CD14-positive monocyte (primary cell): ENCODE results near the gene PTK6. TPM values are rescaled to one million over a fixed set of nuclear protein-coding genes. Genes with fewer than 3 reads are reported as not detected.

Source experiments
- DNase-seq, 3 donors: peaks; one replicate each; pipeline ENCODE4 v3.0.0-alpha.2; 2011 to 2022
- H2AFZ ChIP-seq: 2 replicates; pipeline ENCODE4 v1.6.0; 2012; ENCODE audit warnings: mild to moderate bottlenecking, low read depth, low read length, inconsistent platforms; ENCODE audit not compliant: insufficient read depth, poor library complexity, severe bottlenecking
- H3K27ac ChIP-seq, 2 donors: 1 replicate in 1 of 2; 2 replicates in 1 of 2; pipeline ENCODE4 v1.5.1; 2012 to 2013; ENCODE audit warnings: low read length in 2 of 2, control low read depth in 1 of 2, inconsistent platforms in 1 of 2, low read depth in 1 of 2, mild to moderate bottlenecking in 1 of 2
- H3K27me3 ChIP-seq, 2 donors: one replicate each; pipeline versions ENCODE4 v1.6.0 to v1.6.1; 2011 to 2013; ENCODE audit warnings: low read length in 2 of 2; ENCODE audit not compliant: control insufficient read depth in 2 of 2, insufficient read depth in 2 of 2
- H3K36me3 ChIP-seq, 2 donors: replicated peaks in 1 of 2; 1 replicate in 1 of 2; 2 replicates in 1 of 2; pipeline versions ENCODE4 v1.5.1 to v1.6.1; 2012 to 2013; ENCODE audit warnings: low read length in 2 of 2, control low read depth in 1 of 2, inconsistent platforms in 1 of 2, mild to moderate bottlenecking in 1 of 2; ENCODE audit not compliant: insufficient read depth in 2 of 2, control insufficient read depth in 1 of 2
- H3K4me1 ChIP-seq, 2 donors: 1 replicate in 1 of 2; 2 replicates in 1 of 2; pipeline versions ENCODE4 v1.5.1 to v1.6.1; 2012 to 2013; ENCODE audit warnings: low read length in 2 of 2, control low read depth in 1 of 2, inconsistent platforms in 1 of 2, mild to moderate bottlenecking in 1 of 2, moderate library complexity in 1 of 2; ENCODE audit not compliant: insufficient read depth in 2 of 2, control insufficient read depth in 1 of 2
- H3K4me2 ChIP-seq: replicated peaks from 2 replicates; pipeline ENCODE3; 2012; ENCODE audit warnings: low read length, moderate library complexity, mild to moderate bottlenecking; ENCODE audit not compliant: poor library complexity, severe bottlenecking; ENCODE audit errors: extremely low read depth
- H3K4me3 ChIP-seq, 3 experiments: fragments of 200-600 bp in 1 of 3; sonication (generic) in 1 of 3; replicated peaks in 1 of 3; 1 replicate in 2 of 3; 2 replicates in 1 of 3; pipeline ENCODE4 v1.5.1; 2011 to 2013; ENCODE audit warnings: low read length in 3 of 3, mild to moderate bottlenecking in 3 of 3, control low read depth in 2 of 3, low read depth in 2 of 3, inconsistent platforms in 1 of 3, moderate library complexity in 1 of 3
- H3K79me2 ChIP-seq: 2 replicates; pipeline ENCODE4 v1.6.0; 2012; ENCODE audit warnings: mild to moderate bottlenecking, control low read depth, inconsistent platforms, low read length, moderate library complexity; ENCODE audit not compliant: insufficient read depth
- H3K9ac ChIP-seq: 2 replicates; pipeline ENCODE4 v1.6.0; 2017; ENCODE audit warnings: low read length, mild to moderate bottlenecking; ENCODE audit not compliant: insufficient read depth, poor library complexity, severe bottlenecking
- H3K9me3 ChIP-seq, 2 donors: replicated peaks in 1 of 2; 1 replicate in 1 of 2; 2 replicates in 1 of 2; pipeline versions ENCODE4 v1.5.1 to v1.6.1; 2012 to 2013; ENCODE audit warnings: low read length in 2 of 2, control low read depth in 1 of 2; ENCODE audit not compliant: control insufficient read depth in 1 of 2, insufficient read depth in 1 of 2
- H4K20me1 ChIP-seq: 2 replicates; pipeline ENCODE4 v1.6.0; 2012; ENCODE audit warnings: mild to moderate bottlenecking, low read length, control low read depth, moderate library complexity; ENCODE audit not compliant: insufficient read depth
- H3K27ac Mint-ChIP-seq, 7 donors: one replicate each; pipeline ENCODE4 v1.8.0; 2020; ENCODE audit warnings: mild to moderate bottlenecking in 7 of 7, mixed read lengths in 7 of 7, moderate library complexity in 6 of 7, inconsistent platforms in 2 of 7
- H3K27me3 Mint-ChIP-seq, 3 donors: one replicate each; pipeline ENCODE4 v1.8.0; 2021 to 2022; ENCODE audit warnings: low read depth in 3 of 3, mild to moderate bottlenecking in 3 of 3, mixed read lengths in 3 of 3, moderate library complexity in 3 of 3, inconsistent platforms in 1 of 3
- H3K36me3 Mint-ChIP-seq, 2 donors: one replicate each; pipeline ENCODE4 v1.8.0; 2020; ENCODE audit warnings: mixed read lengths in 2 of 2, inconsistent platforms in 1 of 2, mild to moderate bottlenecking in 1 of 2
- H3K4me1 Mint-ChIP-seq: one replicate; pipeline ENCODE4 v1.8.0; 2020; ENCODE audit warnings: mild to moderate bottlenecking, mixed read lengths
- H3K4me3 Mint-ChIP-seq, 2 donors: one replicate each; pipeline ENCODE4 v1.8.0; 2020; ENCODE audit warnings: mild to moderate bottlenecking in 2 of 2, mixed read lengths in 2 of 2, moderate library complexity in 1 of 2
- H3K9me3 Mint-ChIP-seq, 7 donors: one replicate each; pipeline ENCODE4 v1.8.0; 2020 to 2022; ENCODE audit warnings: mixed read lengths in 7 of 7, mild to moderate bottlenecking in 6 of 7, moderate library complexity in 6 of 7, inconsistent platforms in 2 of 7
- CTCF ChIP-seq: fragments of 200-600 bp; IDR thresholded peaks from one replicate; pipeline ENCODE4 v1.8.0; 2022; ENCODE audit warnings: antibody characterized with exemption, mild to moderate bottlenecking
- WGBS: methylation state at CpG from one replicate; pipeline ENCODE4 v1.1.5; 2013; ENCODE audit warnings: missing lambda C conversion rate; ENCODE audit not compliant: insufficient coverage; 5-methylcytosine and 5-hydroxymethylcytosine counted together
- intact Hi-C, 2 donors: fragments of 100-400 bp; cut with micrococcal nuclease; formaldehyde crosslinking; loops; one replicate each; pipeline versions ENCODE4 v1.15.0 to v1.15.1; 2023
- polyA plus RNA-seq, 3 donors: library from polyadenylated mRNA; depleted of rRNA in 1 of 3; unstranded in 2 of 3; stranded (reverse) in 1 of 3; fragments of 300-500 nt in 2 of 3; fragments of >200 nt in 1 of 3; fragmentation: Illumina TruSeq in 2 of 3; gene quantifications; 1 replicate in 2 of 3; 2 replicates in 1 of 3; pipeline ENCODE4 v1.2.3, GENCODE V29; 2012 to 2021

The PTK6 gene
- polyA plus RNA-seq, 3 donors, result 0.66 to 4.1 (median 1.5) TPM

- TF ChIP-seq CTCF, result no peak
- Histone ChIP-seq H3K27me3 (peaks cover 0 to 8% of the 10 kb centered on the region in 2 donors), H3K4me2 (no peak overlapping the region), H3K4me1 (peaks cover 23 to 28% of the 10 kb centered on the region in 2 donors), H3K4me3 (no peak overlapping the region), H3K79me2 (no peaks in the 10 kb centered on the region), H3K9ac (no peak overlapping the region), H3K9me3 (no peaks in the 10 kb centered on the region), H2AFZ (no peak overlapping the region), H3K36me3 (no peaks in the 10 kb centered on the region), H3K27ac (no peak overlapping the region), H4K20me1 (no peaks in the 10 kb centered on the region)
- no peak overlapping the region for H3K27ac Mint-ChIP-seq
- no peak for DNase-seq
- peaks cover 16% of the 10 kb centered on the region for H3K4me1 Mint-ChIP-seq
- H3K9me3 Mint-ChIP-seq, result peaks cover 0 to 3% (median 0%) of the 10 kb centered on the region in 7 donors
- intact Hi-C loops, result loop anchor here in 1 of 2 donors (10.0 kb wide), 1 partner anchor 330 kb away; the partner anchor contains the start of genes ABHD16B and TPD52L2
- H3K36me3 Mint-ChIP-seq, result peaks cover 0 to 2% of the 10 kb centered on the region in 2 donors
- H3K27me3 Mint-ChIP-seq, result peaks cover 4 to 18% (median 6%) of the 10 kb centered on the region in 3 donors
- 92% methylated on average over 12 of the region's 12 CpGs for WGBS
- no peak overlapping the region for H3K4me3 Mint-ChIP-seq
Measured at GRCh38 chr20:63534427-63534830, 2.7 kb downstream of the PTK6 start.

- Histone ChIP-seq H3K36me3 (no peaks in the 10 kb centered on the region), H3K9ac (no peak overlapping the region), H3K27me3 (peaks cover 0 to 4% of the 10 kb centered on the region in 2 donors), H2AFZ (no peak overlapping the region), H3K4me3 (no peak overlapping the region), H3K4me2 (no peak overlapping the region), H3K79me2 (no peaks in the 10 kb centered on the region), H3K9me3 (no peaks in the 10 kb centered on the region), H3K4me1 (peaks cover 23 to 28% of the 10 kb centered on the region in 2 donors), H3K27ac (no peak overlapping the region), H4K20me1 (no peaks in the 10 kb centered on the region)
- no peak overlapping the region for H3K27ac Mint-ChIP-seq
- intact Hi-C loops, result loop anchor here in 1 of 2 donors (10.0 kb wide), 1 partner anchor 331 kb away; the partner anchor contains the start of genes ABHD16B and TPD52L2
- DNase-seq, result no peak
- peaks cover 4 to 14% (median 5%) of the 10 kb centered on the region in 3 donors for H3K27me3 Mint-ChIP-seq
- H3K36me3 Mint-ChIP-seq, result peaks cover 0 to 2% of the 10 kb centered on the region in 2 donors
- TF ChIP-seq CTCF, result no peak
- H3K4me1 Mint-ChIP-seq, result peaks cover 16% of the 10 kb centered on the region
- WGBS, result 91% methylated on average over 28 of the region's 28 CpGs
- H3K9me3 Mint-ChIP-seq, result peaks cover 0 to 3% (median 0%) of the 10 kb centered on the region in 7 donors
- no peak overlapping the region for H3K4me3 Mint-ChIP-seq
Measured at GRCh38 chr20:63533871-63534393, 3.2 kb downstream of the PTK6 start.
